ENCODE results near the gene NUP160. TPM values are rescaled to one million over a fixed set of nuclear protein-coding genes. Genes with fewer than 3 reads are reported as not detected.

Gene NUP160
- total and polyA plus RNA-seq, 2 of the 4 experiments (the other 2 are of a cell fraction): 12.5 to 35.0 TPM

- Histone ChIP-seq H2AFZ (replicated peaks; ENCODE audit: low read length, poor library complexity) (no peak overlapping the region), H4K5ac (ENCODE audit: low read depth, low read length) (no peak overlapping the region), H3K9me1 (ENCODE audit: insufficient read depth, low read length) (peaks cover 3% of the 10 kb centered on the region; the same call in 1 of the 2 replicates), H3K36me3 (ENCODE audit: control insufficient read depth, insufficient read depth, low read length) (peaks cover 55% of the 10 kb centered on the region), H3K4me1 (ENCODE audit: control insufficient read depth, insufficient read depth, low read length) (peaks cover 2% of the 10 kb centered on the region; the same call in 1 of the 2 replicates), H4K91ac (ENCODE audit: insufficient read depth, low read depth, low read length) (no peak overlapping the region), H3K27me3 (ENCODE audit: control insufficient read depth, insufficient read depth, low read length) (no peaks in the 10 kb centered on the region), H3K4me3 (ENCODE audit: insufficient read depth, low read depth, low read length) (no peak overlapping the region), H3K9me3 (ENCODE audit: control insufficient read depth, insufficient read depth, low read length) (no peaks in the 10 kb centered on the region), H2BK15ac (ENCODE audit: low read depth, low read length) (no peak overlapping the region), H3K79me1 (ENCODE audit: low read depth in 1 of 2, low read length in 2 of 2) (peaks cover 9 to 32% of the 10 kb centered on the region in 2 experiments; a peak in 3 of 4 replicates), H2BK5ac (ENCODE audit: low read depth, low read length, poor library complexity, severe bottlenecking) (no peak overlapping the region), H4K8ac (ENCODE audit: low read depth in 2 of 2, low read length in 2 of 2) (no peak overlapping the region), H3K56ac (ENCODE audit: extremely low read depth, insufficient read depth, low read length) (no peak overlapping the region), H3K9ac (ENCODE audit: low read depth, low read length) (no peak overlapping the region), H2AK9ac (replicated peaks; ENCODE audit: low read depth, low read length, poor library complexity) (no peak overlapping the region), H3K27ac (ENCODE audit: insufficient read depth, low read length) (no peak overlapping the region), H2BK20ac (ENCODE audit: low read depth, low read length) (no peak overlapping the region), H2AK5ac (ENCODE audit: low read depth, low read length) (no peak overlapping the region), H3K18ac (ENCODE audit: low read depth, low read length) (no peak overlapping the region), H2BK120ac (ENCODE audit: low read depth, low read length) (no peak overlapping the region), H3K14ac (replicated peaks; ENCODE audit: low read depth, low read length) (no peak overlapping the region), H3K4ac (ENCODE audit: low read depth, low read length) (no peak overlapping the region), H3K4me2 (ENCODE audit: low read depth, low read length) (no peak overlapping the region), H3K23ac (ENCODE audit: low read depth, low read length) (0 out of 2 replicates have a peak overlapping the region, but pooled peaks have one; percentile 64), H4K20me1 (ENCODE audit: insufficient read depth, low read length) (no peaks in the 10 kb centered on the region; the same call in 1 of the 2 replicates)
- no peak for TF ChIP-seq FOS (IDR thresholded peaks at IDR 0.05; ENCODE audit: low read depth, low read length)
- no peak for TF ChIP-seq SMC3 (IDR thresholded peaks at IDR 0.05; ENCODE audit: low read depth, low read length)
- BruUV-seq (replicated peaks): no TSS peak
- CTCF ChIA-PET: interaction anchor here (0.7 kb wide), 1 partner anchor 223 kb away, joined by 3 read pairs; no protein-coding TSS in a partner anchor
- in situ Hi-C loops (cut with MboI; ENCODE audit: low sequenced_read_pairs): loop anchor here (25.0 kb wide), 1 partner anchor 944 kb away; no protein-coding TSS in a partner anchor
- intact Hi-C loops (cut with micrococcal nuclease): loop anchor here (10.0 kb wide), 1 partner anchor 73 kb away; no protein-coding TSS in a partner anchor
- ATAC-seq (ENCODE audit: low read depth) (peak; percentile 28), DNase-seq (no peak)
- WGBS, 2 experiments (ENCODE audit: extremely low coverage in 2 of 2, insufficient read length in 1 of 2): no CpG with 5 or more reads among the region's 6 CpGs
- POLR2A ChIA-PET (ENCODE audit: unreplicated experiment): no interaction called here
- dilution Hi-C loops (cut with HindIII; ENCODE audit: low sequenced_read_pairs, unreplicated experiment): no loop called here
Observed at GRCh38 chr11:47731475-47731874, 116.7 kb downstream of the NUP160 start.

Small RNA genes within 50 kb of the gene (microRNA-seq; reads per million reads assigned to microRNA genes)
- not detected for gene AC021443.1 (ENCODE audit: insufficient read depth, insufficient read length)
- not detected for gene RF00019 (ENCODE audit: insufficient read depth, insufficient read length)
- gene RNA5SP340 (ENCODE audit: insufficient read depth, insufficient read length): not detected

Small RNA genes within 50 kb of the gene (small RNA-seq; reads per million reads assigned to genes)
- gene AC021443.1 (0 reads per million in 5 experiments), gene RF00019 (0 reads per million in 5 experiments), gene RNA5SP340 (0 to 0.60 (median 0) reads per million in 5 experiments)

Other genes starting within 250 kb of the NUP160 start
- 163 and 207 TPM in 2 replicates for gene MTCH2, start 205.8 kb downstream of the NUP160 start, total RNA-seq (2012; rRNA removed)
- 103 and 115 TPM in 2 replicates for gene MTCH2, start 205.8 kb downstream of the NUP160 start, polyA plus RNA-seq (2012; rRNA removed)
- gene AGBL2, start 133.0 kb downstream of the NUP160 start, total RNA-seq (2012; rRNA removed): 0.36 and 0.56 TPM in 2 replicates
- 1.2 and 1.5 TPM in 2 replicates for gene AGBL2, start 133.0 kb downstream of the NUP160 start, polyA plus RNA-seq (2012; rRNA removed)
- 22.9 and 31.9 TPM in 2 replicates for gene FNBP4, start 81.0 kb downstream of the NUP160 start, total RNA-seq (2012; rRNA removed)
- 70.5 and 78.4 TPM in 2 replicates for gene FNBP4, start 81.0 kb downstream of the NUP160 start, polyA plus RNA-seq (2012; rRNA removed)
- 13.6 and 14.9 TPM in 2 replicates for gene PTPRJ, start 132.2 kb upstream of the NUP160 start, total RNA-seq (2012; rRNA removed)
- 5.3 and 5.6 TPM in 2 replicates for gene PTPRJ, start 132.2 kb upstream of the NUP160 start, polyA plus RNA-seq (2012; rRNA removed)